GM12878 (cell line): ENCODE data around the gene MAN1B1.

Experiments used
- BRCA1 ChIP-seq: IDR thresholded peaks from 2 replicates; pipeline ENCODE4 v1.6.1; 2011; ENCODE audit warnings: low read depth, low read length, improper control_type of control experiment
- CHD2 ChIP-seq: IDR thresholded peaks from 2 replicates; pipeline ENCODE4 v1.6.1; 2011; ENCODE audit warnings: low read depth, low read length, improper control_type of control experiment, borderline replicate concordance
- CTCF ChIP-seq, 3 experiments: IDR thresholded peaks in 2 of 3; conservative IDR thresholded peaks in 1 of 3; 2 replicates each; pipeline ENCODE4 v1.5.1; 2011; ENCODE audit warnings: low read depth in 3 of 3, low read length in 3 of 3, mild to moderate bottlenecking in 3 of 3, control low read depth in 2 of 3, moderate library complexity in 2 of 3, inconsistent platforms in 1 of 3, mixed read lengths in 1 of 3; ENCODE audit not compliant: control insufficient read depth in 2 of 3, insufficient read depth in 1 of 3; ENCODE audit errors: extremely low read depth in 1 of 3
- EZH2 ChIP-seq: IDR thresholded peaks from 2 replicates; pipeline ENCODE4 v1.6.1; 2012; ENCODE audit warnings: low read depth, mild to moderate bottlenecking, control low read depth, inconsistent platforms, low read length, borderline replicate concordance; ENCODE audit not compliant: control insufficient read depth
- HCFC1 ChIP-seq: fragments of 150-350 bp; IDR thresholded peaks from 2 replicates; pipeline ENCODE4 v1.6.1; 2014; ENCODE audit warnings: low read length
- HDAC2 ChIP-seq: fragments of 200-600 bp; sonication (generic); IDR thresholded peaks from 2 replicates; pipeline ENCODE4 v1.6.1; 2017
- HDAC6 ChIP-seq: fragments of 200-600 bp; sonication (generic); IDR thresholded peaks from one replicate; pipeline ENCODE4 v1.8.0; 2017; ENCODE audit warnings: antibody characterized with exemption; ENCODE audit not compliant: unreplicated experiment
- MAX ChIP-seq: IDR thresholded peaks from 2 replicates; pipeline ENCODE4 v1.6.1; 2012; ENCODE audit warnings: low read depth, low read length, improper control_type of control experiment
- MYC ChIP-seq: IDR thresholded peaks from 2 replicates; pipeline ENCODE4 v1.6.1; 2011; ENCODE audit warnings: mild to moderate bottlenecking, low read length, moderate library complexity, inconsistent platforms; ENCODE audit not compliant: insufficient read depth, insufficient replicate concordance, insufficient read length, severe bottlenecking
- POLR2A ChIP-seq: IDR thresholded peaks from 2 replicates; pipeline ENCODE4 v1.6.1; 2011; ENCODE audit warnings: low read depth, mild to moderate bottlenecking, low read length
- SUPT20H ChIP-seq: IDR thresholded peaks from 2 replicates; pipeline ENCODE4 v1.6.1; 2011; ENCODE audit warnings: low read depth, mild to moderate bottlenecking, low read length, moderate library complexity, borderline replicate concordance; ENCODE audit not compliant: control insufficient read depth
- TBL1XR1 ChIP-seq: IDR thresholded peaks from 2 replicates; pipeline ENCODE4 v1.6.1; 2012; ENCODE audit warnings: low read depth, low read length, improper control_type of control experiment
- USF2 ChIP-seq: IDR thresholded peaks from 2 replicates; pipeline ENCODE4 v1.6.1; 2011; ENCODE audit warnings: low read depth, low read length, improper control_type of control experiment, borderline replicate concordance
- ZNF274 ChIP-seq: IDR thresholded peaks from one replicate; pipeline ENCODE4 v1.8.0; 2011; ENCODE audit not compliant: insufficient read length, insufficient read depth

GRCh38 chr9:137080260-137081122 lies 6.3 kb upstream of the MAN1B1 start:
- TF ChIP-seq HDAC6 (no peak), CTCF (IDR thresholded peaks at IDR 0.05 in 2 of 3, conservative IDR thresholded peaks at IDR 0.05 in 1 of 3; ENCODE audit: control insufficient read depth in 2 of 3, extremely low read depth in 1 of 3, insufficient read depth in 1 of 3, low read depth in 3 of 3, low read length in 3 of 3) (no peak), MAX (no peak), HDAC2 (no peak), MYC (no peak), HCFC1 (no peak), TBL1XR1 (no peak), CHD2 (no peak), EZH2 (no peak), POLR2A (no peak), USF2 (no peak), ZNF274 (no peak), SUPT20H (no peak), BRCA1 (no peak)
